ENCODE measurements around the gene OR10Z1.

OR10Z1 gene

GRCh38 chr1:158604968-158605367, at the start of gene OR10Z1:
OR10Z1 (plus strand) TSS chr1:158605268; CDS start chr1:158606439, 1,171 bp downstream.
- no peak for DNase-seq (ENCODE audit: insufficient read length, low spot score)
- FAIRE-seq = no peak

GRCh38 chr1:158559696-158560095, 45.4 kb upstream of the OR10Z1 start:
- FAIRE-seq (no peak), DNase-seq (ENCODE audit: insufficient read length, low spot score) (no peak)

GRCh38 chr1:158563853-158564252, 41.2 kb upstream of the OR10Z1 start:
- DNase-seq (ENCODE audit: insufficient read length, low spot score) = no peak
- FAIRE-seq = no peak

GRCh38 chr1:158564608-158565007, 40.5 kb upstream of the OR10Z1 start:
- DNase-seq (ENCODE audit: insufficient read length, low spot score) (no peak), FAIRE-seq (no peak)

- no peak for FAIRE-seq
Measured at GRCh38 chr1:158570480-158570879, 34.6 kb upstream of the OR10Z1 start, which contains the start of gene OR6P1. OR6P1 (minus strand) TSS chr1:158570580; CDS start chr1:158563604, 6,976 bp downstream.

GRCh38 chr1:158572226-158572625, 32.8 kb upstream of the OR10Z1 start:
- no peak for DNase-seq (ENCODE audit: insufficient read length, low spot score)
- no peak for FAIRE-seq

More at GRCh38 chr1:158570480-158570879, 34.6 kb upstream of the OR10Z1 start, which contains the start of gene OR6P1:
- DNase-seq (ENCODE audit: insufficient read length, low spot score) = no peak

- FAIRE-seq = no peak
- DNase-seq (ENCODE audit: insufficient read length, low spot score) = no peak
Measured at GRCh38 chr1:158577561-158577960, 27.5 kb upstream of the OR10Z1 start.

- no peak for FAIRE-seq
- no peak for DNase-seq (ENCODE audit: insufficient read length, low spot score)
Measured at GRCh38 chr1:158579733-158580132, 25.3 kb upstream of the OR10Z1 start, which contains the start of gene OR10X1. OR10X1 (minus strand) TSS chr1:158579899; CDS start chr1:158579899, 0 bp downstream.

- DNase-seq (ENCODE audit: insufficient read length, low spot score) = no peak
- FAIRE-seq = no peak
Measured at GRCh38 chr1:158583962-158584361, 21.1 kb upstream of the OR10Z1 start.

GRCh38 chr1:158586942-158587341, 18.1 kb upstream of the OR10Z1 start:
- DNase-seq (ENCODE audit: insufficient read length, low spot score) (no peak), FAIRE-seq (no peak)

- FAIRE-seq = no peak
- no peak for DNase-seq (ENCODE audit: insufficient read length, low spot score)
Measured at GRCh38 chr1:158600735-158601134, 4.3 kb upstream of the OR10Z1 start.

- FAIRE-seq = no peak
- no peak for DNase-seq (ENCODE audit: insufficient read length, low spot score)
Measured at GRCh38 chr1:158607296-158607695, 2.2 kb downstream of the OR10Z1 start.

- DNase-seq (ENCODE audit: insufficient read length, low spot score) (no peak), FAIRE-seq (no peak)
Measured at GRCh38 chr1:158611916-158612315, 6.8 kb downstream of the OR10Z1 start.

- DNase-seq (ENCODE audit: insufficient read length, low spot score) (no peak), FAIRE-seq (no peak)
Measured at GRCh38 chr1:158613764-158614163, 8.7 kb downstream of the OR10Z1 start.

- FAIRE-seq (no peak), DNase-seq (ENCODE audit: insufficient read length, low spot score) (no peak)
Measured at GRCh38 chr1:158638146-158638545, 33.1 kb downstream of the OR10Z1 start.

GRCh38 chr1:158638904-158639303, 33.8 kb downstream of the OR10Z1 start:
- no peak for FAIRE-seq
- DNase-seq (ENCODE audit: insufficient read length, low spot score) = no peak

- FAIRE-seq = no peak
- DNase-seq (ENCODE audit: insufficient read length, low spot score) = no peak
Measured at GRCh38 chr1:158644449-158644848, 39.4 kb downstream of the OR10Z1 start.

GRCh38 chr1:158646465-158646864, 41.4 kb downstream of the OR10Z1 start:
- DNase-seq (ENCODE audit: insufficient read length, low spot score) = no peak
- no peak for FAIRE-seq

- DNase-seq (ENCODE audit: insufficient read length, low spot score) (no peak), FAIRE-seq (no peak)
Measured at GRCh38 chr1:158649052-158649451, 44.0 kb downstream of the OR10Z1 start.

GRCh38 chr1:158652721-158653334, 47.8 kb downstream of the OR10Z1 start:
- no peak for FAIRE-seq
- DNase-seq (ENCODE audit: insufficient read length, low spot score) = no peak

GRCh38 chr1:158654086-158654485, 49.0 kb downstream of the OR10Z1 start:
- no peak for DNase-seq (ENCODE audit: insufficient read length, low spot score)
- no peak for FAIRE-seq

- FAIRE-seq (no peak), DNase-seq (ENCODE audit: insufficient read length, low spot score) (no peak)
Measured at GRCh38 chr1:158654571-158654970, 49.5 kb downstream of the OR10Z1 start.

All from HTR-8/SVneo (cell line).